Thyroid gland (tissue), 4 donors: ENCODE results near the gene CBR4.

Experiments used
- POLR2A ChIP-seq, 2 donors: fragments of 450-650 bp; IDR thresholded peaks; one replicate each; pipeline ENCODE4 v1.6.1; 2017; ENCODE audit warnings: antibody characterized with exemption in 2 of 2, mild to moderate bottlenecking in 2 of 2, moderate library complexity in 1 of 2
- TF ChIP-seq, protein P1 (sequence below), 6 experiments: fragments of 200-600 bp in 3 of 6; fragments of 450-650 bp in 3 of 6; sonication (generic) in 3 of 6; IDR thresholded peaks; one replicate each; pipeline ENCODE4 v1.5.1; 2016 to 2019; ENCODE audit warnings: antibody characterized with exemption in 6 of 6, mild to moderate bottlenecking in 2 of 6, inconsistent platforms in 1 of 6, moderate library complexity in 1 of 6

GRCh38 chr4:169044714-169045447 is 34.8 kb upstream of the CBR4 start:
- TF ChIP-seq, protein P1, sequence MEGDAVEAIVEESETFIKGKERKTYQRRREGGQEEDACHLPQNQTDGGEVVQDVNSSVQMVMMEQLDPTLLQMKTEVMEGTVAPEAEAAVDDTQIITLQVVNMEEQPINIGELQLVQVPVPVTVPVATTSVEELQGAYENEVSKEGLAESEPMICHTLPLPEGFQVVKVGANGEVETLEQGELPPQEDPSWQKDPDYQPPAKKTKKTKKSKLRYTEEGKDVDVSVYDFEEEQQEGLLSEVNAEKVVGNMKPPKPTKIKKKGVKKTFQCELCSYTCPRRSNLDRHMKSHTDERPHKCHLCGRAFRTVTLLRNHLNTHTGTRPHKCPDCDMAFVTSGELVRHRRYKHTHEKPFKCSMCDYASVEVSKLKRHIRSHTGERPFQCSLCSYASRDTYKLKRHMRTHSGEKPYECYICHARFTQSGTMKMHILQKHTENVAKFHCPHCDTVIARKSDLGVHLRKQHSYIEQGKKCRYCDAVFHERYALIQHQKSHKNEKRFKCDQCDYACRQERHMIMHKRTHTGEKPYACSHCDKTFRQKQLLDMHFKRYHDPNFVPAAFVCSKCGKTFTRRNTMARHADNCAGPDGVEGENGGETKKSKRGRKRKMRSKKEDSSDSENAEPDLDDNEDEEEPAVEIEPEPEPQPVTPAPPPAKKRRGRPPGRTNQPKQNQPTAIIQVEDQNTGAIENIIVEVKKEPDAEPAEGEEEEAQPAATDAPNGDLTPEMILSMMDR (IDR thresholded peaks at IDR 0.05) = no peak
- no peak for TF ChIP-seq POLR2A (IDR thresholded peaks at IDR 0.05)
